ENCODE measurements around the gene ARMC8.

DNA sequence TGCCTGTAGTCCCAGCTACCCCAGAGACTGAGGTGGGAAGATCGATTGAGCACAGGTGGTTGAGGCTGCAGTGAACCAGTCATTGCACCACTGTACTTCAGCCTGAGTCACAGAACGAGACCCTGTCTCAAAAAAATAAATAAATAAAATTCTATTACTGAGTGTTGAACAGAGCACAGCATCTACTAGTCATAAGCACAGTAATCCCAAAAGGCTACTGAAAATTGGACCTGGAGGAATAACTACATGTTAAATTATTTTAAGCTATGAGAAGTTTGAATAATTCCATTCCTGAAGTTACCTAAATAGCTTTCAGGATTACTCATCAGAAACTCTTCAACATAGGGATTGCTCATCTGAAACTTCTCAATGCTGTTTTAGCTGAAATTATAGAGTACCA, 43.4 kb downstream of the ARMC8 start:
- TF ChIP-seq, protein P1, sequence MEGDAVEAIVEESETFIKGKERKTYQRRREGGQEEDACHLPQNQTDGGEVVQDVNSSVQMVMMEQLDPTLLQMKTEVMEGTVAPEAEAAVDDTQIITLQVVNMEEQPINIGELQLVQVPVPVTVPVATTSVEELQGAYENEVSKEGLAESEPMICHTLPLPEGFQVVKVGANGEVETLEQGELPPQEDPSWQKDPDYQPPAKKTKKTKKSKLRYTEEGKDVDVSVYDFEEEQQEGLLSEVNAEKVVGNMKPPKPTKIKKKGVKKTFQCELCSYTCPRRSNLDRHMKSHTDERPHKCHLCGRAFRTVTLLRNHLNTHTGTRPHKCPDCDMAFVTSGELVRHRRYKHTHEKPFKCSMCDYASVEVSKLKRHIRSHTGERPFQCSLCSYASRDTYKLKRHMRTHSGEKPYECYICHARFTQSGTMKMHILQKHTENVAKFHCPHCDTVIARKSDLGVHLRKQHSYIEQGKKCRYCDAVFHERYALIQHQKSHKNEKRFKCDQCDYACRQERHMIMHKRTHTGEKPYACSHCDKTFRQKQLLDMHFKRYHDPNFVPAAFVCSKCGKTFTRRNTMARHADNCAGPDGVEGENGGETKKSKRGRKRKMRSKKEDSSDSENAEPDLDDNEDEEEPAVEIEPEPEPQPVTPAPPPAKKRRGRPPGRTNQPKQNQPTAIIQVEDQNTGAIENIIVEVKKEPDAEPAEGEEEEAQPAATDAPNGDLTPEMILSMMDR (IDR thresholded peaks at IDR 0.05; ENCODE audit: poor library complexity, severe bottlenecking), result no peak
- no peak for TF ChIP-seq RAD21 (conservative IDR thresholded peaks at IDR 0.05)
- no peak for TF ChIP-seq EZH2 (IDR thresholded peaks at IDR 0.05; ENCODE audit: borderline replicate concordance, insufficient read depth, low read length, poor library complexity, severe bottlenecking)
- no peak for TF ChIP-seq MXI1 (conservative IDR thresholded peaks at IDR 0.05; ENCODE audit: poor library complexity, severe bottlenecking)
- TF ChIP-seq TAF1 (IDR thresholded peaks at IDR 0.05; ENCODE audit: low read depth), result no peak
- no peak for TF ChIP-seq POLR2AphosphoS5 (IDR thresholded peaks at IDR 0.05)
- TF ChIP-seq, protein P2, sequence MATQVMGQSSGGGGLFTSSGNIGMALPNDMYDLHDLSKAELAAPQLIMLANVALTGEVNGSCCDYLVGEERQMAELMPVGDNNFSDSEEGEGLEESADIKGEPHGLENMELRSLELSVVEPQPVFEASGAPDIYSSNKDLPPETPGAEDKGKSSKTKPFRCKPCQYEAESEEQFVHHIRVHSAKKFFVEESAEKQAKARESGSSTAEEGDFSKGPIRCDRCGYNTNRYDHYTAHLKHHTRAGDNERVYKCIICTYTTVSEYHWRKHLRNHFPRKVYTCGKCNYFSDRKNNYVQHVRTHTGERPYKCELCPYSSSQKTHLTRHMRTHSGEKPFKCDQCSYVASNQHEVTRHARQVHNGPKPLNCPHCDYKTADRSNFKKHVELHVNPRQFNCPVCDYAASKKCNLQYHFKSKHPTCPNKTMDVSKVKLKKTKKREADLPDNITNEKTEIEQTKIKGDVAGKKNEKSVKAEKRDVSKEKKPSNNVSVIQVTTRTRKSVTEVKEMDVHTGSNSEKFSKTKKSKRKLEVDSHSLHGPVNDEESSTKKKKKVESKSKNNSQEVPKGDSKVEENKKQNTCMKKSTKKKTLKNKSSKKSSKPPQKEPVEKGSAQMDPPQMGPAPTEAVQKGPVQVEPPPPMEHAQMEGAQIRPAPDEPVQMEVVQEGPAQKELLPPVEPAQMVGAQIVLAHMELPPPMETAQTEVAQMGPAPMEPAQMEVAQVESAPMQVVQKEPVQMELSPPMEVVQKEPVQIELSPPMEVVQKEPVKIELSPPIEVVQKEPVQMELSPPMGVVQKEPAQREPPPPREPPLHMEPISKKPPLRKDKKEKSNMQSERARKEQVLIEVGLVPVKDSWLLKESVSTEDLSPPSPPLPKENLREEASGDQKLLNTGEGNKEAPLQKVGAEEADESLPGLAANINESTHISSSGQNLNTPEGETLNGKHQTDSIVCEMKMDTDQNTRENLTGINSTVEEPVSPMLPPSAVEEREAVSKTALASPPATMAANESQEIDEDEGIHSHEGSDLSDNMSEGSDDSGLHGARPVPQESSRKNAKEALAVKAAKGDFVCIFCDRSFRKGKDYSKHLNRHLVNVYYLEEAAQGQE (IDR thresholded peaks at IDR 0.05; ENCODE audit: borderline replicate concordance), result no peak
